ENCODE data around the gene SARDH. TPM values are rescaled to one million over a fixed set of nuclear protein-coding genes. Genes with fewer than 3 reads are reported as not detected.
"Not testable (repeated sequence)": the region's sequence is repeated elsewhere in the genome, so short reads cannot be mapped to it uniquely, and the experiment has no call there.

Gene SARDH
- total RNA-seq, 2 donors from 2014 or later = 20.2 to 61.0 TPM

- Histone ChIP-seq H3K9me3 (peaks cover 0 to 5% (median 0%) of the 10 kb centered on the region in 3 donors), H3K36me3 (replicated peaks in 1 of 2; ENCODE audit: insufficient read depth in 1 of 2, low read depth in 2 of 2) (no peaks in the 10 kb centered on the region), H3K4me1 (no peaks in the 10 kb centered on the region), H3K27me3 (no peaks in the 10 kb centered on the region), H3K27ac (no peak overlapping the region), H3K4me3 (no peak overlapping the region)
- intact Hi-C loops (cut with DNase I) = no loop called here
- 68 to 83% methylated on average over 3 of the region's 3 CpGs for WGBS, 2 donors
- TF ChIP-seq CTCF (IDR thresholded peaks at IDR 0.05) (no peak), POLR2A (IDR thresholded peaks at IDR 0.05) (no peak)
- DNase-seq = no peak
- ATAC-seq = no peak
Measured at GRCh38 chr9:133627341-133627740, 110.8 kb downstream of the SARDH start.

DNA sequence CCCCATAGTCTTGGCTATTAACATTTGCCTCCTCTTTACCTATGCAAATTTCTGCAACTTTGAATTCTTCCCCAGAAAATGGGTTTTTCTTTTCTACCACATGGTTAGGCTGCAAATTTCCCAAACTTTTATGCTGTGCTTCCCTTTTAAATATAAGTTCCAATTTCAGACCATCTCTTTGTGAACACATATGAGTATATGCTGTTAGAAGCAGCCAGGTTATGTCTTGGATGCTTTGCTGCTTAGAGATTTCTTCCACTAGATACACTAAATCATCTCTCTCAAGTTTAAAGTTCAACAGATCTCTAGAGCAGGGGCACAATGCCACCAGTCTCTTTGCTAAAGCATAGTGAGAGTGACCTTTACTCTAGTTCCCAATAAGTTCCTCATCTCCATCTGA lies 112.1 kb downstream of the SARDH start:
- H3K9me3 ChIP-seq; H3K4me1 ChIP-seq; ATAC-seq; DNase-seq; H3K4me3 ChIP-seq; H3K27me3 ChIP-seq; H3K36me3 ChIP-seq (replicated peaks in 1 of 2; ENCODE audit: insufficient read depth in 1 of 2, low read depth in 2 of 2); H3K27ac ChIP-seq; intact Hi-C loops (cut with DNase I): not testable (repeated sequence)

GRCh38 chr9:133622555-133622954 lies 115.6 kb downstream of the SARDH start:
- H3K27me3 ChIP-seq = no peaks in the 10 kb centered on the region
- peaks cover 0 to 5% (median 0%) of the 10 kb centered on the region in 3 donors for H3K9me3 ChIP-seq
- no peaks in the 10 kb centered on the region for H3K4me1 ChIP-seq
- no peaks in the 10 kb centered on the region for H3K36me3 ChIP-seq (replicated peaks in 1 of 2; ENCODE audit: insufficient read depth in 1 of 2, low read depth in 2 of 2)
- no peak overlapping the region for H3K27ac ChIP-seq
- no peak for TF ChIP-seq POLR2A (IDR thresholded peaks at IDR 0.05)
- no peak for TF ChIP-seq CTCF (IDR thresholded peaks at IDR 0.05)
- ATAC-seq = no peak
- H3K4me3 ChIP-seq = no peak overlapping the region
- DNase-seq = no peak
- WGBS, 2 donors = 52 to 62% methylated on average over 4 to 5 of the region's 5 CpGs
- intact Hi-C loops (cut with DNase I) = no loop called here

GRCh38 chr9:133621725-133622267 lies 116.4 kb downstream of the SARDH start:
- intact Hi-C loops (cut with DNase I) = no loop called here
- no peak overlapping the region for H3K4me3 ChIP-seq
- DNase-seq = no peak
- H3K27me3 ChIP-seq = no peaks in the 10 kb centered on the region
- TF ChIP-seq POLR2A (IDR thresholded peaks at IDR 0.05) (no peak), CTCF (IDR thresholded peaks at IDR 0.05) (no peak)
- WGBS, 2 donors = 55 to 58% methylated on average over 11 of the region's 11 CpGs
- no peak for ATAC-seq
- no peak overlapping the region for H3K27ac ChIP-seq
- no peaks in the 10 kb centered on the region for H3K36me3 ChIP-seq (replicated peaks in 1 of 2; ENCODE audit: insufficient read depth in 1 of 2, low read depth in 2 of 2)
- no peaks in the 10 kb centered on the region for H3K4me1 ChIP-seq
- peaks cover 0 to 5% (median 0%) of the 10 kb centered on the region in 3 donors for H3K9me3 ChIP-seq

DNA sequence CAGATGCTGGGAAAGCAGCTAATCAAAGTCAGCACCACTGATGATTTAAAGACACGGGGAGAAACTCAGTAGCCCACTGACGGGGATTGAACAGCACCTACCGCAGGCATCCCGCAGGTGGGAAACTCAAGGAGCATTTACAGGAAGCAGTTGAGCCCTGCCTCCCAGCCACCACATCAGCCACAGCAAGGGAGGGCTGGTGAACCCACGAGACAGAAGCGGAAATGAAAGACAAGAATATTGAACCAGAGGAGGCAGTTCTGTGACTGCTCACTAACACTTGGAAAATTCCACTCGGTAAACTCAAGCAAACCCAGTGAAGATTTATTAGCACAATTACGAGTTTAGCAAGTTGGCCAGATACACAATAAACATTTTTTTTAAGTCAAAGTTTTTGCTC lies 118.4 kb downstream of the SARDH start:
- Histone ChIP-seq H3K4me1 (no peaks in the 10 kb centered on the region), H3K27me3 (no peaks in the 10 kb centered on the region), H3K9me3 (no peaks in the 10 kb centered on the region), H3K27ac (no peak overlapping the region), H3K36me3 (replicated peaks in 1 of 2; ENCODE audit: insufficient read depth in 1 of 2, low read depth in 2 of 2) (no peaks in the 10 kb centered on the region), H3K4me3 (no peak overlapping the region)
- TF ChIP-seq POLR2A (IDR thresholded peaks at IDR 0.05) = no peak
- TF ChIP-seq CTCF (IDR thresholded peaks at IDR 0.05) = no peak
- 9 to 16% methylated on average over 8 of the region's 8 CpGs for WGBS, 2 donors
- peak in 2 of 4 donors; percentile 13 to 26 for DNase-seq
- ATAC-seq = peak; percentile 63
- intact Hi-C loops (cut with DNase I) = no loop called here
